HG03439 (cell line): Measurements from ENCODE around the gene PPFIA1.

Experiments used
- ATAC-seq: cut with Tn5 transposase; IDR thresholded peaks from one replicate; pipeline ENCODE4 v1.9.1; 2021; ENCODE audit warnings: mild to moderate bottlenecking, moderate library complexity; ENCODE audit not compliant: unreplicated experiment

Gene PPFIA1

DNA sequence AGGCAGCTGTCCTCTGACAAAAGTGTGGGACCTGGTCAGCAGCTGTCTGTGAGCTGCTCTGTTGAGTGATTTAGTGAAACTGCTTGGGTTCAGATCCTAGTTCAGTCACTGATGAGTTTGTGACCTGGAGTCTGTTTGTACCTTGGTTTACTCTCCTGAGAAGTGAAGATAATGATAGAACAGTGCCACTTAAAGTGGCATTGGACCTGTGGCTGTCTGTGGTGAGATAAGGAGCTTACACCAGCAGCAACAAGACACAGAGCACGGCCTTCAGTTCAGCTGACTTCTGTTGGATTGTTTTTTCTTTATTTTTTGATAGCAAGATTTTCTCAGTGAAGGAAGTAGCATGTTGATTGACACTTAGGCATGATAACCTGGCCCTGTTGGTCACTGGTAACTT lies 81.6 kb downstream of the PPFIA1 start:
- no peak for ATAC-seq

DNA sequence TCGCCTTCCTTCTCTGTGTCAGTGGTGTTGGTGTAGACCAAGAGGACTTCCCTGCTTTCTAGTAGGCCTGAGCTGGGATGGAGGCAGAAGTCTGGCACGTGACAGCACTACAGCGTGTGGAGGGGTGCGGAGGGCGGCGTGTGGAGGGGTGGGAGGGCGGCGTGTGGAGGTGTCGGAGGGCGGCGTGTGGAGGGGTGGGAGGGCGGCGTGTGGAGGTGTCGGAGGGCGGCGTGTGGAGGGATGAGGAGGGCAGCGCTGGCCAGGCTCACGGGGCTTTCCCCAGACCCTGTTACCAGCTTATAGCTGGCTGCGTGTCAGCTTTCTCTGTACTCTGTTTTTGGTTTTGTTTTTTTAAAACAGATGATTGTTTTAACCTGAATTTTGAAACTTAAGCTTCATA lies 82.1 kb downstream of the PPFIA1 start:
- no peak for ATAC-seq

DNA sequence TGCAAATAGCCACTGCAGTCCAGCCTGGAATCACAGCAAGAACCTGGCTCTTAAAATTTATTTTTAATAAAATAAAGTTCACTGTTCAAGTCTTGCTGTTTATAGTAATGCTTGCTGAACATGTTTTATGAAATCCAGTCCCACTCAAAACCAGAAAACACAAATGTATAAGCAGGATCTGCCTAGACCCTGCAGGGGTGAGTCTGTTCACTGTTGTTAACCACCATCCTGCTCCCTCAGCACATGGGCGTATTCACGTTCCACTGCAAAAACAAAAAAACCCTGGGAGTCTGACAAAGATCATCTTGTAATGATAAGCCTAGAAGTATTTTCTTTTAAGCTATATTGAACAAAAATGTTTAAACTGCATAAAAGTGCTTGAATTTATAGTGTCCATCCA lies 82.8 kb downstream of the PPFIA1 start:
- no peak for ATAC-seq

DNA sequence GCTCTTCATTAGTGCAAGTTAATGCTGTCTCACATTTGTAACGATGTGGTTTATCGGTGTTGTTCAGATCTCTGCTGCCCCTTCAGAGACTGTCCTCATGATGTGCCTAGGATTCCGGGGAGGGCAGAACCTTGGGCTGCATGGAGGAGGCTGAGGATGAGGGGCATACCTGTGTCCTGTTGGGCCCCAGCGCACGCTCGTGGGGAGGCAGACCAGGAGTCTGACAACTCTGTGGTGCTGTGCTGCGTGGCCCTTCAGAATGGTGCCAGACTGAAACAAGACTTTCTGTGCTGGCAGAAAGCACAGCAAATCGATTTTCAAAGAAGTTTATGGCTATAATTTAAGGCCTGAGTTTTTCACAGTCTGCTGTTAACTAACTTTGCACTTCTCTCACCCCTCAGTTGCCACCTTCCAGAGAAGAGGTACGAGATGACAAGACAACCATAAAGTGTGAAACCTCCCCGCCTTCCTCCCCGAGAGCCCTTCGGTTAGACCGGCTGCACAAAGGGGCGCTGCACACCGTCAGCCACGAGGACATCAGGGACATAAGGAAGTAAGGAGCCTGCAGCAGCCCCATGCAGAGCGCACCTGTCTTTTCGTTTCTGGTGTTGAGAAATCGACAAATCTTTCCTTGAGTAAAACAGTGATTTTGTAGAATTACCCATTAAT lies 83.5 kb downstream of the PPFIA1 start:
- ATAC-seq: no peak

DNA sequence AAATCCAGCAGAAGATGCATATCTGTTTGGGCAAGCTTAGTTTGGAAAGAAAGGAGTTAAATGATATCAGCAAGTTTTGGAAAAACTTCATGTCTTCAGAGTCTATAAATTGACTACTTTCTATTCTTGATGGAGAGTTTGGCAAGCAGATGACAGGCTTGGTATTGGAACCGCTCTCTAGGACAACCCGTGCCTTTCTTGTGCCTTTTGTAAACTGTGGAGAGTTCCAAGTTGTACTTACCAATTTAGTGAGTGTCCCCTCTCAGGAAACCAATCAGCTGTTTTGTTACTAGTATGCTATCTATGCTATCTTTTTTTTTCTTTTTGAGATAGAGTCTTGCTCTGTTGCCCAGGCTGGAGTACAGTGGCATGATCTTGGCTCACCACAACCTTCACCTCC lies 84.1 kb downstream of the PPFIA1 start:
- ATAC-seq: no peak

DNA sequence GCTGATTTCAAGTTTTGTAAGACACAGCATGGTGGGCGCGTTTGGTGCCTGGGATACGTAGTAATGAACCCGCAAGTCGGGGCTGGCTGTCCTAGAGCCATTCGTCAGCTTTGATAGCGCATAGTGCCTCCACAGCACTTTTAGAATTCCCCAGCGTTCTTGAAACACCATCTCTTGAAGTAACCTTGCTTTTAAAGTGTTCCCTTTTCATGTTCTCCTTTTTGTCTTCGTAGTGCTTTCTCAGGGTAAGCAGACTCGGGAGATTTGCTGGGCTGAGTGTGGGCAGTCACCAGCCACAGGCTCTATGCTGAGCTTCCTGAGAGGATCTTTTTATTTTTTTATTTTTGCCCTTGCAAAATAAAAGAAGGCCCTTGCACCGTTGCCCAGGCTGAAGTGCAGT lies 88.3 kb downstream of the PPFIA1 start:
- no peak for ATAC-seq

DNA sequence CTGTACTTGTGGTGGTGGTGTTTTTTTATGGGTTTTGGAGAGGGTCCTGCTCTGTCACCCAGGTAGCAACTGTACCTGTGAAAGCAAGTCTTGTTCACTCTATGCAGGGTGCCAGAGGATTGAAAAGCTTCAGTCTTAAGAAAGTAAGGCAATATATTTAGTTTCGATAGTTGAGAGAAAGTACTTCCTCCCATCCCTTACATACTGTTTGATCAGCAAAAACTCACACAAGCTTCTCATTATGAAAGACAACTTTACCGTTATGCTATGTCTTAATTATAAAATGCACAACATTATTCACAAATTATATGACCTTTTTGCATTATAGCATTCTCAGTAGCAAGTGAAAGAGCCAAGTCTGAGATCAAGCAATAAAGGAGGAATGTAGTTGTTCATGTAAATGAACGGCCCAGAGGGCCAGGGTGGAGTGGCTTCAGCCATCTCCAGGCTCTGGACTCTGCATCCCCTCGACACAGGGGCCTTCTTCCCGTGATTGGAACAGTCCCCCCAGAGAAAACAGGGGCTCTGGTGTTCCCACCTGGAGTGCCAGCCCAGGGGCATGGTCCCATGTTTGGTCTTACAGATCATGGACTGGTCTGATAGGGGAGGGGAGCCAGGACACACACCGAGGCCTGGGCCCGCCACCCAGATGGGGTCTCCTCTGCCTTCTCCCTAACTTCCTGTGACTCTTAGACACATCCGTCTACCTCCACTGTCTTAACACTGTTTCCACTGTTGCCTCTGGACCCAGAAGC lies 89.1 kb downstream of the PPFIA1 start:
- ATAC-seq: no peak

DNA sequence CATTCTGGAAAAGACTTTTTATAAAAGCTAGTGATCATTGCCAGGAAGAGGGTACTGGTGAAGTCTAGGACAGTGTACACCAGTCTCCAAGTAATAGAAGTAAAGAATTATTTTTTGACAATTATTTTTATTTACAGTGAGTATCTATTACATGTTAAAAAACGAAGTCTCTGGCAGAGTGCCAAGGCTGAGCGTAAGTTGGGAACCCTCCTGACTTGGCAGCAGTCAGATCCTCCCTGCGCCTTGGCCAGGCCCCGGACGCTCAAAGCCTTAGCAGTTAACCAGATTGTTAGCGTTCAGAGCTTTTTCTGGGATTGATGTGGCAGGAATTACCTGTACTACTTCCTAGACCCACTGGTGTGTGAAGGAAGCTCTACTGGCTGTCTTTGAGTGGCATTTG lies 89.7 kb downstream of the PPFIA1 start:
- ATAC-seq: no peak

DNA sequence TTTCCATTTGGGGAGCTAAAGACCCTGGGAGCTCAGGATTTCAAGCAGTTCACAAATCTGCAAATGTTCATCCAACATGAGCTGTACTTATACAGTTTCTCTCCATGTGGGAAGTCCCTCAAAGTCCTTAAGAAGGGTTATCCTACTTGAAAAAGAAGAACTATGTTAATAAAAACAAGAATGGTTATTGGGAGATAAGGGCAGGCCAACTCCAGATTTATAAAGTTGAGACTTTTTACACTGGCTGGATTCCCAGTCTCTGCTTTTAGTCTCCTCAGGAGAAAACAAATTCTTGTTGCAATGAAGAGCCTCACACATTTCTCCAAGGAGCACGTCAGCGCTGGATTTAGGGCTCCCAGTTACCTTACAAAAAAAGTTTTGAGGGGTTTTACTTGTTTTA lies 93.7 kb downstream of the PPFIA1 start:
- no peak for ATAC-seq

DNA sequence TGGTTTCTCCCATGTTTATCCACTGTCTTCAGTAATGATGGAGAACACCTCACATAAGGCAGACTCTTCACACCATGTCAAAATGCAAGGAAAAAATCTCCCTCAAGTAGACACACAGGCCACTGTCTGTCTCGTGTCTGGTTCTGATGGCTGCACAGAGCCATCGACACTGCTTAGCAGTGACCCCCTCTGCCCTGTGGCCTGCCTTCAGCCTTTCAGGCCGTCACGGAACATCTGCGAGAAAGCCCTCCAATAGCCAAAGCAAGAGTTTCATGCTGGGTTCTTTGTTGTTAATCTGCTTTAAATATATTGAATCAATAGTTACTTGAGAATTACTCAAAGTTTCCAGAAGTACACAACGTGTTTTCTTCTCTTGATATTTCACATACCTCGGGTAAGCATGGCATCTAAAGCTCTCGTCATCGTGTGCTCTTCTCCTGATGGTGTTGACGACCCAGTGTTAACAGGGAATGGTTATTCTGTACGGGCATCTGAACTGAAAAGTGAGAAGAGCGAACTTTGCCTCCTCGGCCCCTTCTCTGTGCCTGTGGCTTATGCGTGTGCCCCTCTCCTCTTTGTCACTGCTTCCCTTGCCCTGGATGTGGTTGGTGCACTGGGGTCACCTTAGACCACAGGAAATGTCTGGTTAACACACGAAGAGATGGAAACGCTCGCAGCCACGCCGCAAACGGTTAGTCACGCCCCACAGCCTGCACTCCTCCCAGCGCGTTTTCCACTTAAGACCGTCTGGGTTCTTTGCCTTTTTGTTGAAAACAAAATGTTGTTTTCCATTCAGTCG lies 94.5 kb downstream of the PPFIA1 start:
- ATAC-seq: no peak

DNA sequence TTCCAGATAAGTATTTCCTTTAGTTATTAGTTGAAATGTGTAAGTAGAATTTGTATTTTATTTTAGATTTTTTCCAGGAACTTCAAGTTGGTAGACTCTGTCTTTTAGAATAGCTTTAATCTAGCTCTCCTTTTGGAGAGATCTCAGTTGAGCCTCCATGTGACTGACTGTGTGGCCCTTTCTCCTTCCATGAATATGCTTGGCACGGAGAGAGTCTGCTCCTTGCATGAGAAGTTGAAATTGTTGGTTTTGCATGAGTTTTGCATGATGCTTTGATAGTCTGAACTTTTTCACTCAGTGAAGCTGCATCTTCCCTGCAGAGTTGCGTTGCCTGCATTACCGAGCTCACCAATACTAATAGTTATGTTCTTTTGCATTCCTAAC lies 95.0 kb downstream of the PPFIA1 start:
- ATAC-seq: no peak

DNA sequence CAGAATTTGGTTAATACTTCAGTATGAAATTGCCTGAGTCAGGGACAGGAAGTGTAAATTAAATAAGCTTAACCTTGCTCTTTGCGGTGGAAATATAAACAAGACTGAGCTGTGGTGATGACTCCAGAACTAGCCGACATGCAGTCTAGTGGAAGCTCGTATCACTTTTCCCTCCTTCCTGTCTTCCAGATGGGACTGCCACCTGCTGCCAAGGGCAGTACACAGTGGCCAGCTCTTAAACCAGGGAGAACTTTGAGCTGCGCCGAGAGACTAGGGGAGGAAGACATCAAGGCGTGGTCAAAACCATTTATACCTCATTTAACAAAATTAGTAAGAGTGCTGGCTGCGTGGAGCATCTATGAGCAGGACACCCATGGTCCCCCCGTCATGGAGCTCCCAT lies 96.6 kb downstream of the PPFIA1 start:
- no peak for ATAC-seq

DNA sequence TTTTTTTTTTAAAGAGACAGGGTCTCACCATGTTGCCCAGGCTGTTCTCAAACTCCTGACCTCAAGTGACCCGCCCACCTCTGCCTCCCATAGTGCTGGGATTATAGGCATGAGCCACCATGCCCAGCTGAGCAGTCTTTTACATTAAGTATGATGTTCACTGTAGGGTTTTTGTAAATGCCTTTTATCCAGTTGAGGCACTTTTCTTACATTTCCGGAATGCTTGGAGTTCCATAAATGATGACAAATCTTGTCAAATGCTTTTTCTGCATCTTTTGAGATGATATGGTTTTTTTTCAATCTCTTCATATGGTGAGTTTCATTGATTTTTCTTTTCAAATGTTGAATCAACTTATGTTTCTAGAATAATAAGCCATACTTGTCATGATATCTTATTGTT lies 98.5 kb downstream of the PPFIA1 start:
- ATAC-seq: no peak

DNA sequence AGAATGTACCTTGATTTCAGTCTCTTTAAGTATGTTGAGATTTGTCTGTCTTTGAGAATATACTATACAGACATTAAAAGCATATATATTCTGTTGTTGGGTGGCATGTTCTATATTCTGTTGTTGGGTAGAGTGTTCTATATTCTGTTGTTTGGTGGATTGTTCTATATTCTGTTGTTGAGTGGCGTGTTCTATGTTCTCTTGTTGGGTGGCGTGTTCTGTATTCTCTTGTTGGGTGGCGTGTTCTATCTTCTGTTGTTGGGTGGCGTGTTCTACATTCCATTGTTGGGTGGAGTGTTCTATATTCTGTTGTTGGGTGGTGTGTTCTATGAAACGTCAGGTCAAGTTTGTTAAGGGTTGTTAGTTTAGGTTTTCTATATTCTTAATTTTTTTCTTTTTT lies 100.8 kb downstream of the PPFIA1 start:
- no peak for ATAC-seq

DNA sequence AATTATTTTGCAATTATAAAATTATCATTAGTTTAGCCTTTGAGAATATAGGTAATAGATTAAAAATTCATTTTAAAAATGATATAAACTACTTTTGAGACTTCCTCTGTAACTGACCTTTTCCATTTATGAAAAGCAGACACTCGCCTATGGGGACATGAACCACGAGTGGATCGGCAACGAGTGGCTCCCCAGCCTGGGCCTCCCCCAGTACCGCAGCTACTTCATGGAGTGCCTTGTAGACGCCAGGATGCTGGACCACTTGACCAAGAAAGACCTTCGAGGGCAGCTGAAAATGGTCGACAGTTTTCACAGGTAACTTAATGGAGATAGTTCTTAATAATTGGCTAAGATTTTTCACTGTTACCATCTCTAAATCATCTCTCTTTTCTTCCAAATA lies 101.6 kb downstream of the PPFIA1 start:
- no peak for ATAC-seq

DNA sequence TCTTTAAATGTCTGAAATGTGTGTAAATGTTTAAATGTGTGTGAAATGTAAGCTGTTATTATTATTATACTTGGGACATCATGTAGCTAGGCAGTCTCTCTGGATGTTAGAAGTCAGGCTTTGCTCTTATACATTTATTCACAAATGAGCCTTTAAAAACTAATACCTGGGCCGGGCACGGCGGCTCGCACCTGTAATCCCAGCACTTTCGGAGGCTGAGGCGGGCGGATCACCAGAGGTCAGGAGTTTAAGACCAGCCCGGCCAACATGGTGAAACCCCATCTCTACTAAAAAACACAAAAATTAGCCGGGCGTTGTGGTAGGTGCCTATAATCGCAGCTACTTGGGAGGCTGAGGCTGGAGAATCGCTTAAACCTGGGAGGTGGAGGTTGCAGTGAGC lies 106.1 kb downstream of the PPFIA1 start:
- no peak for ATAC-seq

DNA sequence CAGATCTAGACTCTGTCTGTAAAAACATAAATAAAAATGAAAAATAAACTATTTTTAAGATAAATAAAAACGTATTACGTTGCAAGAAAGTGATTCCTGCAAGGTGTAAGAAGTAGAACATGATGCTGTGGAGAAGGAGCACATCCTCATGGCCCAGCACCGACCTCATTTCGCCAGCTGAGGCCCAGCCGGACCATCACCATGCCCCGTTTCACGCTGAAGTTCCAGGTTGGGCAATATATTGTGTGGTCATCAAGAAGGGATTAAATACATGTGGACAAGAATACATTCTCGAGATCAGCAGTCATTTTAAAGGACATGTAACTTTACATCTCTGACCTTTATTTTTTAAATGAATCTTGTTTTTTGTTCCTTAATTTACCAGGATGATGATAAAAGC lies 107.2 kb downstream of the PPFIA1 start:
- no peak for ATAC-seq

DNA sequence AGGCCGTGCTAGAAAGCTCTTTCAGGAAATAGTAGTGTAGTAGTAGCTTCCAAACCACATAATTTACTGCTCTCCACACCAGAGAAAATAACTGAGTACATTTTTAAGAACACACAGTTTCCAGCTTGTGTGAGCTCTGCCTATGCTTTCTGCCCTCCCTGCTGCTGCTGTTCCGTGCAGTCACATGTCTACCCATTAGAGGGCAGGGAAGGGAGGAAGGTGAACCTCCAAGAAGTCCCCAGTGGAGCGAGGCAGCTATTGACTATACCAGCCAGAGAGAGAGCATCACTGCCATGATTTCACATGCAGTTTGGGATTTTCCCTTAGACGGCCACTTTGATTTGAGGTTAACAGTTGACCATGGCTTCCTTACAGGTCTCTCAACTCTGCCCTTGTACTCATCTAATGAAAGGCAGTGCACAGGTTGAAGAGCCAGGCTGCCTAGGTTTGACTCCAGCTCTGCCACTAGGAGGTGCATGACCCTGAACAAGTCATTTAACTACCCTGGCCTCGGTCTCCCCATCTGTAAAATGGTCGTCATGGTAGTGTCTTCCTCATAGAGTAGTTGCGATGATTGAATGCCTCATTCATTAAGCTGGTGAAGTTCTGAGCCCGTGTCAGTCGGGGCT lies 108.1 kb downstream of the PPFIA1 start:
- no peak for ATAC-seq

DNA sequence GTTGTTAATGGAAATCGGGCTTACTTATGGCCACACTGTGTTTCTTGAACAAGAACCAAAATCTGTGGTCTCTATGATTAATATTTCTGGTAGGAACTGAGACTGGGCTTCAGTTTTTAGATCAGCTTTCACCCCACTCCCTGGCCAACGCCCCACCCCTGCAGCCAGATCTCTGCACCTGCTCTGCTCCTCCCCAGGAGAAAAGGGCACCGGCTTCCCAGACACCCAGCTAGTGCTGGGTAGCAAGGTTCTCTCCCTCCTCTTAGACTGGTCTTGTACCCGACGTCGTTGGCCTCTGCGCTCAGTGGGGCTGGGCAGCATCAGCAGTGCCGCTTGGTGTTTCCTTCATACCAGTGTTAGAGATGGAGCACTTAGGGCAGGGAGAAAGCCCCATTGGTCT lies 110.9 kb downstream of the PPFIA1 start:
- ATAC-seq: no peak

DNA sequence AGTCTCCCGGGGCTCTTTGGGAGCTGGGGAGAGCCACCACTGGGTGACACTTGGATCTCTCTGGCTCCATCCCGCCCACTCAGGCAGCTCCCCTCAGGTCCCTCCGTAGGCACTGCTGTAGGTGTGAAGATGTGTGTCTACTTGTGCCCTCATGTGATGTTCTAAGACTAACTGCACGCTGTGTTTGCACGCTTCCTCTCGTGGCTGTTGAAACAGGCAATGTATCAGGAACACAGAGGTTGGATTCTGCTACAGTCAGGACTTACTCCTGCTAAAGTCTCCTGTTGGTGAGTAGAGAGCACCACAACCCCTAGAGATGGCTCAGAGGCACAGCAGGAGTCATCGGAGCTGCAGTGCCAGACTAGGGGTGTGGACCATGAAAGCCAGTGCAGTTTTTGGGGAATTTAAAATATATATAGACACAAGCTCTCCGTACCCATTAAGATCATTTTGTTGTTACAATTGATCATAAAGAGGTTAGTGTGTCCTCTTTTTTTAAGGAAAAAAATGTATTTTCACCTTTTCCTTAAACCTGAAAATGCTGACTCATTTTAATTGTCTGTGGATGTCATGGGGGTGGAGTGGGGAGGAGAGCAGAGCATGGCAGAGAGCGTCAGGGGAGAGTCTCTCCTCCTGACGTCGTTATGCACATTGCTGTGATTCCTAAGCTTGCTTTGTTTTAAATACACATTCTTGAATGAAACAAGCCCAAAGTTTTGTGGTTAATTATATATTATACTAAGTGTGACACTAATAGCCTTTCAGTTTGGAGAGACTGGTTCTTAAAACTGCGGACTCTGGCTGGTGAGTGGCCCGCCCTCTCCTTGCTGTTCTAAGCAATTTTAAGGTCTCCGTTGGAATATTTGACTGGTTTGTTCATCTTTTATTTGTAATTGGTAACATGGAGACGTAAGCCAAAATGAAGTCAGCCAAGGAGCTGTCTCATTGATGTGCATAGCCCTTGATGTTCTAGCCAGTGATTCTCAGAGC lies 111.7 kb downstream of the PPFIA1 start:
- no peak for ATAC-seq
